ENCODE data around the gene FILIP1L.
A peak's percentile ranks its signal among the peaks of the same experiment; 100 is the strongest.
"Not testable (repeated sequence)": the region's sequence is repeated elsewhere in the genome, so short reads cannot be mapped to it uniquely, and the experiment has no call there.

The FILIP1L gene

DNA sequence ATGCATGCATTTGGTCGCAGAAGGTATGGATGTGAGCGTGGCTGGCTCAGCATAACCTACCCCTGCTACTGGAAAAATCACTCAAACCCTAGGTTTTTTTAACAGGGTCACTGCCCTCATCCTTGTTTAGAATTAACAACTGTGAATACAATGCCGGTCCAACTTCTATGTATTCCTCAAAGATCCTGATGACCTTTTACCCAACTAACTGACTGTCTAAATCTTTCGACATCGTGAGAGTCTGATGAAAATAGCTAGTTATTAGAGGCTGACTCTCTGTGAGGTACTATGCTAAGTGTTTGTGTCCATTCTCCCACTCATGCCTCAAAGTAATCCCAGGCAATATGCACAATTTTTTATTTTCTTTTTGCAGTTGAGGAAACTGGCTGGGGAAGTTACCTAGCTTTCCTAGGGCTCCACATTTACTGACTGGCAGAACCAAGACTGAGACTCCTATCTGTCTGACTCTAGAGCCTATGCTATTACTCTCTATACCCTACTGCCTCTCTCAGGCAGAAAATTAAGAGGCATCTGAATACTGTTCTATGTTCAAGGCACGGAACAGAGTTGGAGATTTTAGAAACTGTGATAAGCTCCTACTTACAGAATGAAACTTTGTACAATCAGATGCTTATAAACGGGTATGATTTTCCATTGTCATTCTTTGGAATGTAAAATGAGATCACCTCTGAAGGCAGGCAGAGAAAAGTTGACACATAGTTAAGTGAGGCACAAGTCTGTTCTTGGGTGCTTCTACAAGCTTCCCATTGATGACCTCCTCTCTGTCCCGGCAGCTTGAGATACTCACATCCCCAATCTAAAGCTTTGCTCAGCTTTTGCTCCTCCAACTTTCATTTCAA, 56.4 kb downstream of the FILIP1L start:
- no peak overlapping the region for H3K27ac Mint-ChIP-seq (ENCODE audit: low read depth)
- H3K4me1 Mint-ChIP-seq: peaks cover 10% of the 10 kb centered on the region
- H3K27me3 Mint-ChIP-seq: no peaks in the 10 kb centered on the region
- ATAC-seq (replicated peaks; ENCODE audit: extremely low read depth, poor library complexity, severe bottlenecking): no peak
- H3K36me3 Mint-ChIP-seq (ENCODE audit: insufficient read depth): peaks cover 2% of the 10 kb centered on the region
- H3K4me3 Mint-ChIP-seq: no peak overlapping the region
- DNase-seq (ENCODE audit: low spot score in 2 of 2): no peak
- no peaks in the 10 kb centered on the region for H3K9me3 Mint-ChIP-seq

DNA sequence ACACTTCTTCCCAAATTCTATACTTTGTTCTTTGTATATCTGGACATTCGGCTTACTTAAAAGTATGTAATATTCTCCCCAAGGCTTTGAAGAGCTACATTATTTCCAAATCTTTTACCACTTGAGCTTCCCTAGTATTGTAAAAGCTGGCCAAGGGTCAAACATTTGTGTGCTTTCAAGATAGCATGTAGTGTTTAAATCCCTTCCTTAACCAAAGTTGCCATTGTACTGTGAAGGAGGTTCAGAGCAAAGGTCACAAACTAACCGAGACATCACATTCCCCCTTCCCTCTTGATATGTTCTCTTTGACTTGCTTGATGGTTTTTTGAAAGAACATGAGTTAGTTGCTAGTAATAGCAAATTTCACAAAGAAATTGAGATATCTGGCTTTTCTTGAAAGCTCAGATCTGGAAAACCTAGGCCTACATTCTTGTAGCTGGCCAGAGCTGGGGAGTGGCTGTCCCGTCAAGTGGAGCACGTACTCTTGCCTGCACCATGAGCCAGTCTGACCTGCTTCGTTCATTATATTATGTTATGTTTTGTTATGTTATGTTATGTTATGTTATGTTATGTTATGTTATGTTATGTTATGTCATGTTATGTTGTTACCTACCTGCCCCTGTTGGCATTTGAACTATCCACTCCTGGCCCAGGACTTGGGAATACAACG, 60.2 kb downstream of the FILIP1L start:
- ATAC-seq (replicated peaks; ENCODE audit: extremely low read depth, poor library complexity, severe bottlenecking): no peak
- Mint-ChIP-seq H3K27ac (ENCODE audit: low read depth) (no peak overlapping the region), H3K9me3 (no peaks in the 10 kb centered on the region), H3K27me3 (no peaks in the 10 kb centered on the region), H3K4me3 (no peak overlapping the region), H3K36me3 (ENCODE audit: insufficient read depth) (peaks cover 2% of the 10 kb centered on the region), H3K4me1 (no peaks in the 10 kb centered on the region)
- no peak for DNase-seq (ENCODE audit: low spot score in 2 of 2)

DNA sequence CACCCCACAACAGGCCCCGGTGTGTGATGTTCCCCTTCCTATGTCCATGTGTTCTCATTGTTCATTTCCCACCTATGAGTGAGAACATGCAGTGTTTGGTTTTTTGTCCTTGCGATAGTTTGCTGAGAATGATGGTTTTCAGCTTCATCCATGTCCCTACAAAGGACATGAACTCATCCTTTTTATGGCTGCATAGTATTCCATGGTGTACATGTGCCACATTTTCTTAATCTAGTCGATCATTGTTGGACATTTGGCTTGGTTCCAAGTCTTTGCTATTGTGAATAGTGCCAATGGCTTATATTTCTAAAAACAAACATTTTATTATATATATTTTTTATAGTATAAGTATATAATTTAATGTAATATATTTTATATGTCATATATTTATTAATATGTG, 62.8 kb downstream of the FILIP1L start:
- H3K27ac Mint-ChIP-seq (ENCODE audit: low read depth); H3K4me3 Mint-ChIP-seq; H3K36me3 Mint-ChIP-seq (ENCODE audit: insufficient read depth); DNase-seq (ENCODE audit: low spot score in 2 of 2); H3K9me3 Mint-ChIP-seq; H3K4me1 Mint-ChIP-seq; H3K27me3 Mint-ChIP-seq; ATAC-seq (replicated peaks; ENCODE audit: extremely low read depth, poor library complexity, severe bottlenecking): not testable (repeated sequence)

DNA sequence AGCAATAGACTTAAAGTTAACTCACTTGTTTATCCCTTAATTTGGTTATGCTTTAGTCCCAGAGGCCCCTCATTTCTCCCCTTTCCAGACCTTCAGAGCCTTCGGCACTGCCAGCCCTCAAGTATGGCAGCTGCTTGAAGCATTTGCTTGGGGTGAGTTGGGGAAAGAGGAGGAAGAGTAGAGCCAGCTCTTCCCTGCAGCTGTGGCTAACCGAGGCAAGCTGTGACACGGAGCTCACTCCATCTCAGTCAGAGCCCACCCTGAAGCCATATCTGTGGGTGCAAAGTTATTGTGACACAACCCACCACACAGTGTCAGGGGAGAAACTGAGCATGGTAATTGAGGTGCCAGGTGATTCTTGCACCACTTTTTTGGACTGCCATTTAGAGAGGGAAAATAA, 66.1 kb downstream of the FILIP1L start:
- H3K4me1 Mint-ChIP-seq: peaks cover 5% of the 10 kb centered on the region
- no peak for ATAC-seq (replicated peaks; ENCODE audit: extremely low read depth, poor library complexity, severe bottlenecking)
- H3K27me3 Mint-ChIP-seq: no peaks in the 10 kb centered on the region
- H3K9me3 Mint-ChIP-seq: no peaks in the 10 kb centered on the region
- H3K27ac Mint-ChIP-seq (ENCODE audit: low read depth): no peak overlapping the region
- no peak for DNase-seq (ENCODE audit: low spot score in 2 of 2)
- no peaks in the 10 kb centered on the region for H3K36me3 Mint-ChIP-seq (ENCODE audit: insufficient read depth)
- no peak overlapping the region for H3K4me3 Mint-ChIP-seq

DNA sequence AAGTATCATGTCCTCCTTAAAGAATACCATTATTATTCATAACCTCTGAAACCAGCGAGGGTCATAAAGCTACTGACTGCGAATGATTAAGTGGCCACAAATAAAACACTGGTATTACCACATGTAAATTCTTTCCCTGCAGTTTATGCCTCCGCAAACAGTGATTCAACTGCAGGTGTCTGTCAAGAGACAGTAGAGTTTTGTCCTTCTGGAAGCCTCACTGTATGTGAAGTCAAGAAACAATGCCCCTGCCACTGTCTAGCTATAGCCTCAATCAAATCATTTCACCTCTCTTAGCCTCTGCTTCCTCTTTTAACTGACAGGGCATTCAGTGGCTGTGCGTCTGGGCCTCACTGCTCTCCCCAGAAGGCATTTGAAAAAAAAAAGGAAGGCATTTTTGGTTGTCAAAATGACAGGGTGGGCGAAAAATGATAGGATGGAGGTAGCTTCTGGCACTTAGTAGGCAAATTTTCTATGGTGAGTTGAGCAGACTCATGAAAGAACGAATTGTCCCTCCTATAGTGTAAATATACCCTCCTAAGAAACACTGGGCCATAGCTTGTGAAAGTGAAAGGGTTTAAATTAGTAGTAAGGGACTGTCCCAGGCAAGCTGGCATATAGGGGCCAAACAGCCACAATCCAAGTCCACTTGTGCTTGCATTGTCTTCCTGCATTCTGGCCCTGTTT, 66.7 kb downstream of the FILIP1L start:
- no peaks in the 10 kb centered on the region for H3K27me3 Mint-ChIP-seq
- H3K27ac Mint-ChIP-seq (ENCODE audit: low read depth): peak overlapping the region; percentile 14
- no peak for DNase-seq (ENCODE audit: low spot score in 2 of 2)
- no peaks in the 10 kb centered on the region for H3K9me3 Mint-ChIP-seq
- no peak overlapping the region for H3K4me3 Mint-ChIP-seq
- H3K4me1 Mint-ChIP-seq: peaks cover 5% of the 10 kb centered on the region
- peak; percentile 62 for ATAC-seq (replicated peaks; ENCODE audit: extremely low read depth, poor library complexity, severe bottlenecking)
- H3K36me3 Mint-ChIP-seq (ENCODE audit: insufficient read depth): no peaks in the 10 kb centered on the region

DNA sequence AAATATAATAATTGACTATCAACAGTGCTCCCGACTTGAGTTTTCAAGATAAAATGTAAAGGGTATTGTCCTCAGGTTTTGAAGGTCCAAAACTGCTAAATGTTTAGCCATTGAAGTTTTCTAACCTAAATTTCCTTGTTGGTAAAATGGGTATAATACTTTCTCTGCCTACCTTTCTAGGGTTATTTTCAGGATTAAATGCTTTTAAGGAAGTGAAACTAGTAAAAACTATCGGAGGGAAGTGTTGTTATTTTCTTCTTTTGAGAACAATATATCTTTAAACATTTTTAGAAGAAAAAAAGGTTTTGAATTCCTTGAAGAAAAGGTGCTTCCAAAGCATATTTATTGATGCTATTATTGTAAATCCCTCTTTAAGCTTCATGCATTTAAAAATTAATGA, 67.3 kb downstream of the FILIP1L start:
- Mint-ChIP-seq H3K4me3 (no peak overlapping the region), H3K36me3 (ENCODE audit: insufficient read depth) (no peaks in the 10 kb centered on the region), H3K9me3 (no peaks in the 10 kb centered on the region), H3K27me3 (no peaks in the 10 kb centered on the region), H3K4me1 (peaks cover 5% of the 10 kb centered on the region), H3K27ac (ENCODE audit: low read depth) (no peak overlapping the region)
- DNase-seq (ENCODE audit: low spot score in 2 of 2): no peak
- ATAC-seq (replicated peaks; ENCODE audit: extremely low read depth, poor library complexity, severe bottlenecking): no peak

DNA sequence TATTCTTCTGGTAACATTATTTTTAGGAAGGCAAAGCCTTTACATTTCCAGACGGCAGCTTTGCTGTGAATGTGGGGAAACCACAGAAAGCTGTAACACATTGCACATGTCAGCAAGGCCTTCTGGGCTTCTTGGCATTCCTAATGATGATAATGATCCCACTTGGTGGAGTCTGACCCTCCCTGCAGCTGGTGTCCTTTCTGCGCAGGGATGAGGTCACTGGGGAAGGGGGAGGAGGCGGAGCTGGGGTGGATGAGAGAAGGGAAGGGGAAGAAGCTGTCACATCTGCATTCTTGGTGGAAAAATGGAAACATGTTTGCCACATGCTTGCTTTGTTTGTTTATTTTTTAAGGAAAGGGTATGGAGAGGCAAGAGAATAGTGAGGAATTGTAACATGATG, 68.6 kb downstream of the FILIP1L start:
- Mint-ChIP-seq H3K4me3 (no peak overlapping the region), H3K4me1 (peaks cover 5% of the 10 kb centered on the region), H3K27ac (ENCODE audit: low read depth) (no peak overlapping the region), H3K36me3 (ENCODE audit: insufficient read depth) (no peaks in the 10 kb centered on the region), H3K27me3 (no peaks in the 10 kb centered on the region), H3K9me3 (no peaks in the 10 kb centered on the region)
- DNase-seq (ENCODE audit: low spot score in 2 of 2): no peak
- ATAC-seq (replicated peaks; ENCODE audit: extremely low read depth, poor library complexity, severe bottlenecking): no peak

DNA sequence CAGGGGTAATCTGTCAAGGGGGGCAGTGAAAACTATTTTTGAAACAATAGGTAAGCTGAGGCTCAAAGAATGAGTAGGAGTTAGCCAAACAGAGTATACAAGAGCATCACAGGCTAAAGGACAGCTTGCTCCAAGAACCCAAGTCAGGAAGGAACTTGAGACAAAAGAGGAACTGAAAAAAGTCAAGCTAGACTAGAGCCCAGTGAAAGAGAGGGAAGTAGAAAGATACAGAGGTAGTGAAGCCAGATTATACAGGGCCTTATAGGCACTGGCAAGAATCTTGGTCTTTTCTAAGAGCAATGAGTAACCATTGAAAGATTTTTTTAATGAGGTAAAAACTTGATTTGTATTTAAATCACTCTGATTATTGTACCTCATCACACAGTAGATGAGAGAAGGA, 69.9 kb downstream of the FILIP1L start:
- Mint-ChIP-seq H3K4me3 (no peak overlapping the region), H3K4me1 (peaks cover 5% of the 10 kb centered on the region), H3K27ac (ENCODE audit: low read depth) (no peak overlapping the region), H3K9me3 (no peaks in the 10 kb centered on the region), H3K27me3 (no peaks in the 10 kb centered on the region), H3K36me3 (ENCODE audit: insufficient read depth) (no peaks in the 10 kb centered on the region)
- ATAC-seq (replicated peaks; ENCODE audit: extremely low read depth, poor library complexity, severe bottlenecking) (peak; percentile 32), DNase-seq (ENCODE audit: low spot score in 2 of 2) (no peak)

DNA sequence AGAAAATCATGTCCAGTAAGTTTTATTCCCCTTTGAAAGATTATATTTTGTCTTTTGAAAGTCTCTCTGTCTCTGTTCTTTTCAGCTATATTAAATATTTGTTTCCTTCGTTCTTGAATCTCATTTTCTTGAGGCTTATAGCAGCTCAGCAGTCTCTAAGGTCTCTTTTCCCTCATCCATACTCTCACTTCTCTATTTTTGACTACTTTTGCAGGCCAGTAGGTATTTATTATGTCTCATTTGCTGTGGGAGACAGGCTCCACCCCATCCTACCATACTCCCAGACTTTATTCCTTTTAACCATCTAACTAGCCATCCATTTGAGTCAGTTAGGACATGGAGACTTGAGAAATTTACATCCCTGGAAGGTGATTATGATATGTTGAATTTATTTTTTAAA, 71.0 kb downstream of the FILIP1L start:
- H3K27ac Mint-ChIP-seq (ENCODE audit: low read depth): no peak overlapping the region
- DNase-seq (ENCODE audit: low spot score in 2 of 2) (no peak), ATAC-seq (replicated peaks; ENCODE audit: extremely low read depth, poor library complexity, severe bottlenecking) (no peak)
- no peak overlapping the region for H3K4me3 Mint-ChIP-seq
- no peaks in the 10 kb centered on the region for H3K27me3 Mint-ChIP-seq
- H3K4me1 Mint-ChIP-seq: peaks cover 5% of the 10 kb centered on the region
- H3K9me3 Mint-ChIP-seq: no peaks in the 10 kb centered on the region
- H3K36me3 Mint-ChIP-seq (ENCODE audit: insufficient read depth): no peaks in the 10 kb centered on the region

DNA sequence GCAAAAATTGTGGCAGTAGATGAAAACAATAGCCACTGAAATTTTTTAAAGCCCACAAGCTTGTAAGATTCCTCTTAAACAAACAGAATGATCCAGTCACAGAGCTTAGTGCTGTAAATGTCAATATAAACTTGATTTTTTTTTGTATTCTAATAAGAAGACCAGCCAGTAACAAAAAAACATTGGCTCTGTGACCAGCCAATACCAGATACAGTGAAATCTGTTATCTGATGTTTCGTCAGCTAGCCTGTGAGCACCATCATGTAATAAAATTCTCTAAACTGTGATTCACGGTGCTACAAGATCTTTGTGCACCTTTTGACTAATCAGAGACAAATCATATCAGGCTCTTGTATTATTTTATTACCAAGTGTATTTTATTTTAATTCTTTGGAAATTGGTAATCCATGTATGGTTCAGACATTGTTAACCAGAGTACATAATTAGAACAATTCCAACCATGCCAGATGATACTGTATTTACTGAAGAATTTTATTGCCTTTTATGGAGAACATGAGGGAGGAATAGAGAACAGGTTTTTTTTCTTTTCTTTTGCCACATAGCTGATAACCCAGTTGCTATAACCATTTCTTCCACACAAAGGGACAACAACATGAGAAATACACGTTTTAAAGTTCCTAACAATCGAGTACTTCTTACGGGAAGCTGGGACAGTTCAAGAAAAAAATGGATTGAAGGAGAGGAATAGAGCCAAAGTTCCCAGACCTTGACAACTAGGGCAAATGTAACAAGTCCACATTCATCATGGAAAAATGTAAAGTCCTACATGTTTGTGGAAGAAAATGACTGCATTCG, 71.9 kb downstream of the FILIP1L start:
- ATAC-seq (replicated peaks; ENCODE audit: extremely low read depth, poor library complexity, severe bottlenecking): no peak
- Mint-ChIP-seq H3K36me3 (ENCODE audit: insufficient read depth) (no peaks in the 10 kb centered on the region), H3K27me3 (no peaks in the 10 kb centered on the region), H3K4me1 (peaks cover 5% of the 10 kb centered on the region), H3K27ac (ENCODE audit: low read depth) (no peak overlapping the region), H3K9me3 (no peaks in the 10 kb centered on the region), H3K4me3 (no peak overlapping the region)
- DNase-seq (ENCODE audit: low spot score in 2 of 2): no peak

DNA sequence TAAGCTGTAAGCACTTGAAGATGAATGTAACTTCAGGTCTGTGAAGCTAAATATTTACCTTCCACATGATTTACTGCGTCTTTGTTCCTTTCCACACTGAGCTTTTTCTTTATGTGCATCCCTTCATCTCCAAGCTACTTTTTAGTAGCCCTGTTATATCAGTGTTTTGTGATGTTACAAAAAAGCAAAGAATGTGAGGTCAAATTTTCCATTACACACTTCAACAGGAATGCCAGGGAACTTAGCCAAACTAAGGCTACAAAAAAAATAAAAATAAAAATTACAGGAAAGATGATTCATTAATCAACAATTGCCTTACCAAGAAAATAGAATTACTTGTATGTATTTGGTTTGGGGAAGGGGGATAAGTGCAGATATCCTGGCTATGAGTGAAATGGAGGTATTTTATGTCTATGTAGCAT, 73.0 kb downstream of the FILIP1L start:
- H3K9me3 Mint-ChIP-seq: no peaks in the 10 kb centered on the region
- no peaks in the 10 kb centered on the region for H3K27me3 Mint-ChIP-seq
- H3K4me3 Mint-ChIP-seq: no peak overlapping the region
- ATAC-seq (replicated peaks; ENCODE audit: extremely low read depth, poor library complexity, severe bottlenecking): no peak
- no peaks in the 10 kb centered on the region for H3K36me3 Mint-ChIP-seq (ENCODE audit: insufficient read depth)
- no peak for DNase-seq (ENCODE audit: low spot score in 2 of 2)
- H3K27ac Mint-ChIP-seq (ENCODE audit: low read depth): no peak overlapping the region
- H3K4me1 Mint-ChIP-seq: peaks cover 3% of the 10 kb centered on the region

DNA sequence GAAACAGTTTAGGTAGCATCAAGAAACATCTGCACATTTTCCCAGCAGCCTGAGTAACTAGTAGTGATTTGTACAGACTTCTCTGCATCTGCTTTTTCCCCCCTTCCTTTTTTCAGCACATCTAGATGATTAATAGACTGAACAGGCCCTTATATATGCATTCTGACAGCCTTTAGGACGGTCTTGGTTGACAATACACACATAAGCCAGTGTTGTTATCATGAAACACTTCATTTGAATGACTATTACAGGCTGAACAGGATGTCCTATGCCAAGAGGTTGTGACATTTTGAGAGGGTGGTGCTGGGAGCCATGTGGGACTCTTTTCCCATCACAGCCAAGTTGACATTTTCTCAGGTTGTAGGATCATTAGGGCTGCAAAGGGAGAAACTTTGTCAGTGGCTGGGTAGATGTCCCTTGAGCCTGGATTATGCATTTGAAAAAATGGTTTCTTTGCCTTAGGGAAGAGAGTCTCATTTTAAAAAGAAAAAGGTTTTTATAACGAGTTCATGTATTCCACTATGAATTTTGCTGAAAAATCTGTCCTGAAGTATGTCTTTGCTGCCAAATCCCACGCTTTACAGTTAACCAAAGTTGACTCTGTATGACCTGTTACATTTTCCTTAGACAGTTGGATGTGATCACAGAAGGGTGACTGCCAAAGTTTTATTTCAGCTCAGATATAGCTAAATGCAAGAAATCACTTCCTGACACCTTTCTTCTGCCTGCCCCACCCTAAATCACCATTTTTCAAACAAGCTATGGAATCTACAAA, 73.7 kb downstream of the FILIP1L start:
- Mint-ChIP-seq H3K4me1 (no peaks in the 10 kb centered on the region), H3K27me3 (no peaks in the 10 kb centered on the region), H3K36me3 (ENCODE audit: insufficient read depth) (no peaks in the 10 kb centered on the region), H3K27ac (ENCODE audit: low read depth) (no peak overlapping the region), H3K4me3 (no peak overlapping the region), H3K9me3 (no peaks in the 10 kb centered on the region)
- no peak for DNase-seq (ENCODE audit: low spot score in 2 of 2)
- ATAC-seq (replicated peaks; ENCODE audit: extremely low read depth, poor library complexity, severe bottlenecking): no peak
